MM.1S (cell line): ENCODE data around the gene TRAF1.

Experiments used
- EZH2 ChIP-seq: fragments of 300-600 bp; sonication (generic); optimal IDR thresholded peaks from 2 replicates; pipeline ENCODE3; 2017; ENCODE audit warnings: low read depth, mild to moderate bottlenecking, antibody characterized with exemption, low read length, mixed read lengths
- EZH2phosphoT487 ChIP-seq: fragments of 300-600 bp; sonication (generic); IDR thresholded peaks from 2 replicates; pipeline ENCODE4 v1.6.1; 2018; ENCODE audit warnings: antibody characterized with exemption, low read length
- TF ChIP-seq, protein P1 (sequence below): fragments of 300-600 bp; sonication (generic); IDR thresholded peaks from 2 replicates; pipeline ENCODE4 v1.5.1; 2016; ENCODE audit warnings: antibody characterized with exemption, low read length, mixed read lengths

GRCh38 chr9:120928483-120929228 lies 2.1 kb upstream of the TRAF1 start:
- TF ChIP-seq, protein P1, sequence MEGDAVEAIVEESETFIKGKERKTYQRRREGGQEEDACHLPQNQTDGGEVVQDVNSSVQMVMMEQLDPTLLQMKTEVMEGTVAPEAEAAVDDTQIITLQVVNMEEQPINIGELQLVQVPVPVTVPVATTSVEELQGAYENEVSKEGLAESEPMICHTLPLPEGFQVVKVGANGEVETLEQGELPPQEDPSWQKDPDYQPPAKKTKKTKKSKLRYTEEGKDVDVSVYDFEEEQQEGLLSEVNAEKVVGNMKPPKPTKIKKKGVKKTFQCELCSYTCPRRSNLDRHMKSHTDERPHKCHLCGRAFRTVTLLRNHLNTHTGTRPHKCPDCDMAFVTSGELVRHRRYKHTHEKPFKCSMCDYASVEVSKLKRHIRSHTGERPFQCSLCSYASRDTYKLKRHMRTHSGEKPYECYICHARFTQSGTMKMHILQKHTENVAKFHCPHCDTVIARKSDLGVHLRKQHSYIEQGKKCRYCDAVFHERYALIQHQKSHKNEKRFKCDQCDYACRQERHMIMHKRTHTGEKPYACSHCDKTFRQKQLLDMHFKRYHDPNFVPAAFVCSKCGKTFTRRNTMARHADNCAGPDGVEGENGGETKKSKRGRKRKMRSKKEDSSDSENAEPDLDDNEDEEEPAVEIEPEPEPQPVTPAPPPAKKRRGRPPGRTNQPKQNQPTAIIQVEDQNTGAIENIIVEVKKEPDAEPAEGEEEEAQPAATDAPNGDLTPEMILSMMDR, result no peak; the same call in 1 of the 2 replicates
- TF ChIP-seq EZH2, result no peak
- TF ChIP-seq EZH2phosphoT487, result no peak
